H1 (cell line): ENCODE measurements around the gene DENND5B. TPM values are rescaled to one million over a fixed set of nuclear protein-coding genes. Genes with fewer than 3 reads are reported as not detected.

Experiments
- ASH2L ChIP-seq: fragments of 200-600, 300-600 bp; sonication (generic); IDR thresholded peaks from one replicate; pipeline ENCODE4 v1.7.1; 2017; ENCODE audit warnings: low read length
- KDM5A ChIP-seq: fragments of 200-600 bp; IDR thresholded peaks from 2 replicates; pipeline ENCODE4 v1.7.1; 2012; ENCODE audit warnings: mild to moderate bottlenecking, low read length, inconsistent platforms, mixed read lengths
- POLR2AphosphoS5 ChIP-seq: IDR thresholded peaks from 2 replicates; pipeline ENCODE4 v1.6.1; 2011; ENCODE audit warnings: low read depth, low read length
- polyA plus RNA-seq, 7 experiments: library from polyadenylated mRNA; depleted of rRNA in 3 of 7; stranded (reverse) in 5 of 7; unstranded in 2 of 7; fragments of >200 nt in 5 of 7; fragments of 200-250 nt in 2 of 7; gene quantifications; 1 replicate in 5 of 7; 2 replicates in 1 of 7; 4 replicates in 1 of 7; pipeline versions ENCODE4 v1.2.1 to v1.2.3, GENCODE V29; 2011 to 2013; ENCODE audit warnings: missing spikeins in 2 of 7, mixed read lengths in 2 of 7
- total RNA-seq: library from RNA; stranded (reverse); fragmentation: NEBNext Ultra II Directional; extraction: Animal tissue kit (Norgen Biotek cat#: 25700); gene quantifications from 2 replicates; pipeline ENCODE4 v1.2.1, GENCODE V29; 2021

Gene DENND5B
- total and polyA plus RNA-seq, 2 of the 8 experiments (the other 6 are each of a cell fraction or from before 2014, with no cell fraction given): 13.4 to 20.2 TPM

- TF ChIP-seq POLR2AphosphoS5 (no peak), KDM5A (no peak), ASH2L (no peak)
These were observed 109.5 kb downstream of the DENND5B start (continued) for GRCh38 chr12:31481415-31481814.
